OCI-LY1 (cell line): ENCODE results near the gene SH3BGR.

ENCODE experiments used
- CTCF ChIP-seq: fragments of 200-600 bp; sonication (generic), shearing (Covaris generic); IDR thresholded peaks from 2 replicates; pipeline ENCODE4 v1.5.1; 2017; ENCODE audit warnings: mild to moderate bottlenecking, antibody characterized with exemption, low read length, moderate library complexity, mixed read lengths
- EZH2 ChIP-seq: fragments of 200-600 bp; sonication (generic), shearing (Covaris generic); IDR thresholded peaks from 2 replicates; pipeline ENCODE4 v1.8.0; 2017; ENCODE audit warnings: borderline replicate concordance, mixed run types, mild to moderate bottlenecking, antibody characterized with exemption, low read length, moderate library complexity, mixed read lengths

- no peak for TF ChIP-seq CTCF
- no peak for TF ChIP-seq EZH2
Observed at GRCh38 chr21:39472786-39473185, 21.0 kb downstream of the SH3BGR start.
